Fibroblast of upper back skin (primary cell): ENCODE data around the gene PHF21A.
"Not testable (repeated sequence)": the region's sequence is repeated elsewhere in the genome, so short reads cannot be mapped to it uniquely, and the experiment has no call there.

Source experiments
- DNase-seq: peaks from one replicate; pipeline ENCODE4 v3.0.0-alpha.2; 2013

PHF21A gene

GRCh38 chr11:46020084-46020599 lies 101.1 kb downstream of the PHF21A start:
- no peak for DNase-seq

DNA sequence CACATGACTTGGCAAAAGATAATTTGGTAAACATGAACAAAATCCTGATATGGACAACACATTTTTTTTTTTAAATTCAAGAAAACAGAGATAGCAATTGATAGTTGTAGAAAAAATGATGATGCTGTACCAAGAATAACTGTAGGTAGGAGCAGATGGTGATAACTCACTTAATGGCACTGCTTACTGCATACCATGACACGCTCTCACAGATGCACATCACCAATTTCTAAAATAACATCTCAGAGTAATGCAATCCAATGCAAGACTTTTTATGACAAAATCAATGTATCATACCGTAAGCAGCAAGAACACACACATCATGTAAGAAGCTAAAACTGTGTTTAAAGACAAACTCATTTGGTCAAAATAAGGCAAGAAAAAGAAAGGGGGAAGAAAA lies 102.6 kb downstream of the PHF21A start:
- DNase-seq: peak; percentile 22

- no peak for DNase-seq
These were observed 103.9 kb downstream of the PHF21A start for GRCh38 chr11:46017341-46017740.

DNA sequence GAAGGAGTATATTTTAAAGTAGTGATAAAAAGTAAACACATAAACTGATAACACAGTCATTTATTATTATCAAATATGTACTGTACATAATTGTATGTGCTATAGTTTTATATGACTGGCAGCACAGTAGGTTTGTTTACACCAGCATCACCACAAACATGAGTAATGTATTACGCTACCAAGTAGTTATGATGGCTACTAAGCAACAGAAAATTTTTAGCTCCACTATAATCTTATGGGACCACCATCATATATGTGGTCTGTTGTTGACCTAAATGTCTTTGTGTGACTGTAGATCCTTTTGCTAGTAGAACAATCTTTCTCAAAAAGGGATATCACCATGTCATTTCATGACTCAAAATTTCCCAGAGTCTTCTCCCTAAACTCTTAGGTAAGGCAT lies 105.3 kb downstream of the PHF21A start:
- no peak for DNase-seq

- DNase-seq: not testable (repeated sequence)
These were observed 107.1 kb downstream of the PHF21A start for GRCh38 chr11:46014168-46014567.

GRCh38 chr11:46012185-46012584 lies 109.1 kb downstream of the PHF21A start:
- no peak for DNase-seq

GRCh38 chr11:46010100-46010499 lies 111.2 kb downstream of the PHF21A start:
- no peak for DNase-seq

DNA sequence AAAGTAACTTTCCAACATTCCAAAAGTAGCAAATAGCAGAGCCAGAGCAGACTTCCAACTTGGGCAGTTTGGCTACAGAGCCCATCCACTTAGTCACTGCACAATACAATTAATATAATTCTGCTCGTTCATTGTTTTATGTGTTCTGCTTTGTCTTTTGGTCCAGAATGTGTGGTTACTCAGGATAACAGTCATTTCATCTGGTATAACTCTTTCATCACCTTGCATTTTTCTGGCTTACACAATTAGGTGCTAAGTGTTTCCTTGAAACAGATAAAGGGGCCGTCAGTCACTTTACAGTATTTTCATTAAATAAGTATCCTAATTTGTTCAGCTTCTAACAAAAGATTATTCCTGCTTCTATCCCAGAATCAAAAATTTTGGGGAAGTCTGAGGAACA lies 111.6 kb downstream of the PHF21A start:
- no peak for DNase-seq

GRCh38 chr11:46006418-46007070 lies 114.7 kb downstream of the PHF21A start:
- peak; percentile 79 for DNase-seq

- DNase-seq: peak; percentile 67
These were observed 117.7 kb downstream of the PHF21A start for GRCh38 chr11:46003572-46003971.

DNA sequence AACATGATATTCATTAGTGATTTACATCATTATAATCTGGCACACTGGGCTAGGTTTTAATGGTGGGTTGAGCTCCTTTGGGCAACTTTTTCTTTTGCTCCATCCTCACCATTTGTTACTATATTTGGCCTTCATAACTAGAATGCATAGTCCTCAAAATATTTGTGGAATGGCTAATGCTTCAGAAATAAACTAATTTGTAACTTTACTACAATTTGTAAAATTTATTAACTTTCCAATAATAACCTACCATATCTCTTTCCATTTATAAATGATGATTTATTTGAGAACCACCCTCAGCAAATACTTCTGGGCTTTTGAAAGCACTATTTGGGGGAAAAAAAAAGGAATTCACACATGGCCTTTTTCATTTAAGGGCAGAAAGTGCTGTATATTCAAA lies 119.1 kb downstream of the PHF21A start:
- no peak for DNase-seq

- peak; percentile 80 for DNase-seq
These were observed 119.8 kb downstream of the PHF21A start for GRCh38 chr11:46001448-46001914.

DNA sequence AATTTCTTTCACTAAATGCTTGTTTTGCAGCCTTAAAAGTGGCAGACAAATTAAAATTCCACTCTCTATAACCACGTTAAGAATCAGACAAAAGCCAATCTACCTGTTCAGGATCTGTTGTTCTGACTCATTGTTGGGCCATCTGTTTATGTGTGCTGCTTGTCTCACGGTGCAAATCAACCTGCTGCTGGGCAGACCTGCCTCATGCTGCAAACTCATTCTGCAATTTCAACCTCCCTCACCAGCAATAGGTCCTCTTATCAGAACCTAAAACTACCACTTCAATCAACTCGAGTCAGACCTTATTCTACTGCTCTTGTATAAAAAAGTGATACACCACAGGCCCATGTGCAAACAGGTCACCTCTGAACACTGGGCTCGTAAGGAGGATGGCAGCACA lies 123.7 kb downstream of the PHF21A start:
- no peak for DNase-seq

DNA sequence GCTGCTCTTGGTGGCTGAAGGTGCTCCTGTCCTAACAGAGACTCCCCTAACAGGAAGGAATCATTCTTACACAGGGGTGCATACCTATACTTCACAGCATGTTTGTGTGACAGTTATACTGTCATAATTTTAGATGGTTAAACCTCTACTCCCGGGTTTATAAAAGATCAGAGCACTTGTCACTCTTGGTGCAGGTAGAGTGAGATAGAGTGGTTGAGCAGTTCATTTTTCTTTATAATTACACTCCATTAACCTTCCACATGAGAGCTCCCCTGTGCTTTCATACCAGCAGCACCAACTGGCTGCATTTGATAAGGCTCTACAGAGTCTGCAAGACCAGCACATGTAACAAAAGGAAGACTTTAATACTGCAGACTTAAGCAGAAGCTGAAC lies 125.9 kb downstream of the PHF21A start:
- DNase-seq: no peak

DNA sequence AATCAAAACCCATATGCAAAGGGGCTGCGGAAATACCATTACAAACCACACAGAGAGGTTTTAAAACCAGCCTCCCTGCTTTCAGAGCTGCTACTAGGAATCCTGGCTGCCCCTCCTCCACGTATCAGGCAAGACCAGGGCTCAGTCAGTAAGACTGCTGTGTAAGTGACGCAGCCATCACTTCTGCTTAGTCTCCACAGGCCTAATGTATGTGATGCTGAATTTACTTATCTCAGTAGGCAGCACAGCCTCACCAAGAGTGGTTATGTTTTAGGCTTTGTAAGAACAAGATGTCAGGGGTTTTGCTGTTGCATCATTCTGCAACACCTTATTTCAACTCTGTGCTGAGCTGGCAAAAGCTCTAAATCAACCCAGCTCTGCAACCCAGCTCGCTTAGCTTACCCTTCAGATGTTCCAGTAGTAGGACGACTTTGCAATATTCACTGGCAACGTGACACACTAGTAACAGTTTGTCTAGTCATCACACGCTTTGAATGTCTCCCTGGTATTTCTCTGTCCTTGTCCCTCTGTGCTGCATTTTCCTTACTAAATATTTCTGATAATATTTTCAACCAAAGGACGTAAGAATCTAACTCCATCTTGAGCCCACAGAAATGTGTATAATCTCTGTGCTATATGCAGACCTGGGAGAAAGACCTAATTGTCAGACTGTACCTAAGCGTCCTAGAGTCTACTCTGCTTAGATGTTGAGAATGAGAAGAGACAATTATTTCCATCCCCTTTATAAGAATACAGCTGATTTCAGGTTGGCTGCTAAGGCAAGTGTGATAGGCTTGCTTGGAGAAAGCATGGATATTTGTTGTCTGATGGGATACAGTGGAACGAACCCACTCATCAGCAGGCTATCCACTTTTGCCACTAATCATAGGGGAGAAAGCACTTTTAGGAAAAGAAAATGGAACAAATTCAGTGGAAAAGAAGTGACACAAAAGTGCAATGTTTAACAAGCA lies 126.6 kb downstream of the PHF21A start:
- peak; percentile 88 for DNase-seq

DNA sequence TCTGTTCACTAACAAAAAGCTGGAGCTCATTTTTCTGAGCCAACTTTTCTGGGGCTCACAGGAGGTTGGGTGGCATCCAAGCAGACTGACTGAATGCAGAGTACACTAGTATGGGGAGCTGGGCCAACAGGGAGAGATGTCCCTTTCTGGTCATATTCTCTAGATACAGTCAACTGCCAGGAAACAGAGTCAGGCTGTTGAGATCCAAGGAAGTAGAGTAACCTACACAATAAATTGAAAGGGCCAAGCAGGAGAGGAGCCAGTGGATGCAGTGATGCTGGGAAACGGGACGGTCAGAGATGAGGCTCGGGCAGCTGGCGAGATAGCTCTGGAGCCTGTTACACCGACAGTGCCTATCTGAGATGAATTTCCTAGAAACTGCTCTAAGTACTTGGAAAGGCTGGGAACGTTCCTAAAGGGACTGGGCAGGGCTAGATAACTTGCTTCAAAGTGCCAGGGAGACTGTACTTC lies 127.7 kb downstream of the PHF21A start:
- peak; percentile 74 for DNase-seq

- DNase-seq: no peak
These were observed 132.3 kb downstream of the PHF21A start for GRCh38 chr11:45988921-45989320.

DNA sequence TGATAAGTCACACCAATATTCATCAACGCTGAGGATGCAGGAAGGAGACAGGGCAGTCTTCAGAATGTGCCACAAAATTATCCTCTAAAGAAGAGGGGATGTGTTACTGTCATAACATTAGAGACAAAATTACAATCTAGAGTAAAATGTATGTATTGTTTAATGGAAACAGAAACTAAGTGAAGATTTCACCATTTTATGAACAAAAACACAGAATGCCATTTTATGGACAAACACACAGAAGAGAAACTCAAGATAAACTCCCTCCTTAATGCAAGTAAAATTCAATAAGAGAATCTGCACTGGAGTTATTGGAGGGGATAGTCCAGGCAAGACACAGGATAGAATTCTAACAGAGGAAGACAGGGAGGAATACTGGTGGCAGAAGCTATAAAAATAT lies 136.0 kb downstream of the PHF21A start:
- no peak for DNase-seq

- DNase-seq: no peak
These were observed 137.1 kb downstream of the PHF21A start for GRCh38 chr11:45984192-45984591.

- no peak for DNase-seq
These were observed 137.8 kb downstream of the PHF21A start for GRCh38 chr11:45983471-45983845.

DNA sequence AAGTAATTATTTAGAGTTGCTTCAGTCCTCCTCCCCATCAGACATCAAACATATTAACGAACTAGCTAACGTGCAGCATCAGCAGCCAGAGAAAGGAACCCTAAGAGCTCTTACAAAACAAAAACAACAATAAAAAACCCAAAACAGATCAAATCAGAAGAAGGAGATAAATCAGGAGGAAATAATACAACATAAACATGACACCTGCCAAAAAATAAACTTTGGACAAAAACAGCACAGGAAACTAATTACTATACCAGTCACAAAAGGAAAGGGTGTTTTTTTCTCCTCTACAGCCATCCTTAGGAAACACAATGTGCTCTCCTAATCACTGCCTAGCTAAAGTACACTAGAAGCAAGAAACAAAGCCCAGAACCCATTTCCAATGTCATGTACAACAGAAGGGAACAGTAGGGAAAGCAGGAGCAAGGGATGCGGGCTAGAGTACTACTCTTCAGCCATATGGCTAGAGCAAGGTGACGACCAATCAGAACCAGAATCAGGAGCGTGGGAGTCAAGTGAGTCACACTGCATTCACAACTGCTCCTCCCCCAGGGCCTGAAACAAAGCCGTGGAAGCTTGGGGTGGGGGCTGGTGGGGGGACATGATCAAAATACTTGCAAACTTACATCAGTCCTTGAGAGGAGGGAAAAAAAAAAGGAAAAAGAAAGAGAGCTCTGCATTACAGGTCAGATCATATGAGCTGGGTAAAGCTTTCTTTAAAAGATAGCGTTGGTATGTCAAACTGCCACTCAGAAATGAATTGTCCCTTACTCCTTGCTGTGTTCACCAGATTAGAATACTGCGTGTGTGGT lies 138.4 kb downstream of the PHF21A start:
- DNase-seq: peak; percentile 97

- DNase-seq: not testable (repeated sequence)
These were observed 139.4 kb downstream of the PHF21A start for GRCh38 chr11:45981826-45982225.

DNA sequence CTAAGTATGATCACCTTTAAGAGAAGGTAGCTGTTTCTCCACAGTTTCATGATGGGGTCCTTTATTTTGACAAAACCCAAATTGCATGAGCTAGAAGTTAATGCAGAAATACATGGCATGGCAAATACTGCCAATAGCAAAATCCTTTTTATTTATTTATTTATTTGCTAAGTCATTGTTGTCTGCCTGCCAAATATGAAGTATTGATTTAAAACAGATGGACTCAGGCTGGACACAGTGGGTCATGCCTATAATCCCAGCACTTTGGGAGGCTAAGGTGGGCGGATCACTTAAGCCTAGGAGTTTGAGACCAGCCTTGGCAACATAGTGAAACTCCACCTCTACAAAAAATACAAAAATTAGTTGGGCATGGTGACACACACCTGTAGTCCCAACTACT lies 146.4 kb downstream of the PHF21A start:
- peak; percentile 22 for DNase-seq
